ENCODE results near the gene MESD.

The MESD gene

GRCh38 chr15:81006124-81006523 lies 16.5 kb upstream of the MESD start:
- H3K36me3 Mint-ChIP-seq (ENCODE audit: low read depth): peaks cover 43% of the 10 kb centered on the region
- DNase-seq (ENCODE audit: low spot score): no peak
- no peak overlapping the region for H3K4me3 Mint-ChIP-seq
- H3K27me3 Mint-ChIP-seq (ENCODE audit: low read depth): no peaks in the 10 kb centered on the region
- H3K4me1 Mint-ChIP-seq (ENCODE audit: low read depth): peaks cover 35% of the 10 kb centered on the region
- H3K27ac Mint-ChIP-seq: no peak overlapping the region
- no peaks in the 10 kb centered on the region for H3K9me3 Mint-ChIP-seq

GRCh38 chr15:81003097-81003350 lies 13.4 kb upstream of the MESD start:
- Mint-ChIP-seq H3K36me3 (ENCODE audit: low read depth) (peaks cover 45% of the 10 kb centered on the region), H3K4me3 (peak overlapping the region; percentile 81), H3K27ac (no peak overlapping the region), H3K4me1 (ENCODE audit: low read depth) (peaks cover 44% of the 10 kb centered on the region), H3K27me3 (ENCODE audit: low read depth) (no peaks in the 10 kb centered on the region), H3K9me3 (no peaks in the 10 kb centered on the region)
- DNase-seq (ENCODE audit: low spot score): no peak

GRCh38 chr15:81002331-81003096 lies 12.9 kb upstream of the MESD start:
- H3K27ac Mint-ChIP-seq: peak overlapping the region; percentile 55

GRCh38 chr15:81002009-81002330 lies 12.4 kb upstream of the MESD start:
- Mint-ChIP-seq H3K4me3 (peak overlapping the region; percentile 82), H3K9me3 (peaks cover 7% of the 10 kb centered on the region), H3K36me3 (ENCODE audit: low read depth) (peaks cover 48% of the 10 kb centered on the region), H3K27ac (peak overlapping the region; percentile 73), H3K27me3 (ENCODE audit: low read depth) (no peaks in the 10 kb centered on the region), H3K4me1 (ENCODE audit: low read depth) (peaks cover 48% of the 10 kb centered on the region)
- no peak for DNase-seq (ENCODE audit: low spot score)

More at GRCh38 chr15:81002331-81003096, 12.9 kb upstream of the MESD start:
- H3K4me1 Mint-ChIP-seq (ENCODE audit: low read depth): peaks cover 46% of the 10 kb centered on the region
- H3K4me3 Mint-ChIP-seq: peak overlapping the region; percentile 71
- no peaks in the 10 kb centered on the region for H3K27me3 Mint-ChIP-seq (ENCODE audit: low read depth)
- H3K9me3 Mint-ChIP-seq: peaks cover 2% of the 10 kb centered on the region
- DNase-seq (ENCODE audit: low spot score): no peak
- peaks cover 46% of the 10 kb centered on the region for H3K36me3 Mint-ChIP-seq (ENCODE audit: low read depth)

GRCh38 chr15:81001152-81002008 lies 11.8 kb upstream of the MESD start:
- Mint-ChIP-seq H3K4me3 (peak overlapping the region; percentile 99), H3K36me3 (ENCODE audit: low read depth) (peaks cover 44% of the 10 kb centered on the region), H3K4me1 (ENCODE audit: low read depth) (peaks cover 48% of the 10 kb centered on the region), H3K27ac (peak overlapping the region; percentile 79), H3K9me3 (peaks cover 7% of the 10 kb centered on the region), H3K27me3 (ENCODE audit: low read depth) (no peaks in the 10 kb centered on the region)
- peak; percentile 46 for DNase-seq (ENCODE audit: low spot score)

- peaks cover 12% of the 10 kb centered on the region for H3K9me3 Mint-ChIP-seq
- DNase-seq (ENCODE audit: low spot score): peak; percentile 89
- peak within 1 kb of the TSS; percentile 99 for H3K4me3 Mint-ChIP-seq
- H3K27ac Mint-ChIP-seq: peak within 1 kb of the TSS; percentile 97
- peaks cover 43% of the 10 kb centered on the region for H3K36me3 Mint-ChIP-seq (ENCODE audit: low read depth)
- H3K4me1 Mint-ChIP-seq (ENCODE audit: low read depth): peaks cover 54% of the 10 kb centered on the region
- H3K27me3 Mint-ChIP-seq (ENCODE audit: low read depth): no peaks in the 10 kb centered on the region
Measured at GRCh38 chr15:81000624-81001151, 11.1 kb upstream of the MESD start, which contains the start of gene TLNRD1. Gene TLNRD1, plus strand, starts transcription at chr15:81000923. Its CDS starts 1,349 bp downstream, at chr15:81002272.

- Mint-ChIP-seq H3K4me3 (peak overlapping the region; percentile 99), H3K27ac (peak overlapping the region; percentile 97), H3K4me1 (ENCODE audit: low read depth) (peaks cover 50% of the 10 kb centered on the region), H3K27me3 (ENCODE audit: low read depth) (no peaks in the 10 kb centered on the region), H3K9me3 (peaks cover 12% of the 10 kb centered on the region), H3K36me3 (ENCODE audit: low read depth) (peaks cover 38% of the 10 kb centered on the region)
- peak; percentile 9 for DNase-seq (ENCODE audit: low spot score)
Measured at GRCh38 chr15:81000144-81000623, 10.6 kb upstream of the MESD start.

- Mint-ChIP-seq H3K27ac (peak overlapping the region; percentile 97), H3K9me3 (peaks cover 12% of the 10 kb centered on the region), H3K27me3 (ENCODE audit: low read depth) (no peaks in the 10 kb centered on the region), H3K4me3 (peak overlapping the region; percentile 99), H3K4me1 (ENCODE audit: low read depth) (peaks cover 46% of the 10 kb centered on the region), H3K36me3 (ENCODE audit: low read depth) (peaks cover 32% of the 10 kb centered on the region)
- peak; percentile 65 for DNase-seq (ENCODE audit: low spot score)
Measured at GRCh38 chr15:80999623-81000036, 10.0 kb upstream of the MESD start.

- peak overlapping the region; percentile 18 for H3K4me3 Mint-ChIP-seq
- H3K9me3 Mint-ChIP-seq: peaks cover 12% of the 10 kb centered on the region
- peaks cover 18% of the 10 kb centered on the region for H3K36me3 Mint-ChIP-seq (ENCODE audit: low read depth)
Measured at GRCh38 chr15:80998251-80998650, 8.6 kb upstream of the MESD start.

GRCh38 chr15:80997692-80998091 lies 8.1 kb upstream of the MESD start:
- peaks cover 12% of the 10 kb centered on the region for H3K9me3 Mint-ChIP-seq
- no peak for DNase-seq (ENCODE audit: low spot score)
- H3K27me3 Mint-ChIP-seq (ENCODE audit: low read depth): no peaks in the 10 kb centered on the region
- no peak overlapping the region for H3K27ac Mint-ChIP-seq
- no peak overlapping the region for H3K4me3 Mint-ChIP-seq
- H3K36me3 Mint-ChIP-seq (ENCODE audit: low read depth): peaks cover 18% of the 10 kb centered on the region
- peaks cover 32% of the 10 kb centered on the region for H3K4me1 Mint-ChIP-seq (ENCODE audit: low read depth)

More at GRCh38 chr15:80998251-80998650, 8.6 kb upstream of the MESD start:
- Mint-ChIP-seq H3K27ac (peak overlapping the region; percentile 74), H3K27me3 (ENCODE audit: low read depth) (no peaks in the 10 kb centered on the region), H3K4me1 (ENCODE audit: low read depth) (peaks cover 34% of the 10 kb centered on the region)
- no peak for DNase-seq (ENCODE audit: low spot score)

- Mint-ChIP-seq H3K9me3 (peaks cover 12% of the 10 kb centered on the region), H3K27ac (no peak overlapping the region), H3K4me1 (ENCODE audit: low read depth) (peaks cover 46% of the 10 kb centered on the region), H3K36me3 (ENCODE audit: low read depth) (peaks cover 14% of the 10 kb centered on the region), H3K4me3 (no peak overlapping the region), H3K27me3 (ENCODE audit: low read depth) (no peaks in the 10 kb centered on the region)
- no peak for DNase-seq (ENCODE audit: low spot score)
Measured at GRCh38 chr15:80996247-80996646, 6.6 kb upstream of the MESD start.

GRCh38 chr15:80992441-80992840 lies 2.8 kb upstream of the MESD start:
- H3K4me1 Mint-ChIP-seq (ENCODE audit: low read depth): peaks cover 43% of the 10 kb centered on the region
- no peak for DNase-seq (ENCODE audit: low spot score)

GRCh38 chr15:80992006-80992405 lies 2.4 kb upstream of the MESD start:
- Mint-ChIP-seq H3K27me3 (ENCODE audit: low read depth) (no peaks in the 10 kb centered on the region), H3K4me3 (no peak overlapping the region), H3K27ac (no peak overlapping the region), H3K9me3 (peaks cover 5% of the 10 kb centered on the region), H3K4me1 (ENCODE audit: low read depth) (peaks cover 40% of the 10 kb centered on the region), H3K36me3 (ENCODE audit: low read depth) (peaks cover 18% of the 10 kb centered on the region)
- no peak for DNase-seq (ENCODE audit: low spot score)

More at GRCh38 chr15:80992441-80992840, 2.8 kb upstream of the MESD start:
- H3K4me3 Mint-ChIP-seq: no peak overlapping the region
- H3K36me3 Mint-ChIP-seq (ENCODE audit: low read depth): peaks cover 20% of the 10 kb centered on the region
- H3K27ac Mint-ChIP-seq: no peak overlapping the region
- H3K9me3 Mint-ChIP-seq: peaks cover 10% of the 10 kb centered on the region
- no peaks in the 10 kb centered on the region for H3K27me3 Mint-ChIP-seq (ENCODE audit: low read depth)

- Mint-ChIP-seq H3K36me3 (ENCODE audit: low read depth) (peaks cover 21% of the 10 kb centered on the region), H3K27ac (peak overlapping the region; percentile 64), H3K4me1 (ENCODE audit: low read depth) (peaks cover 44% of the 10 kb centered on the region), H3K9me3 (peaks cover 5% of the 10 kb centered on the region), H3K4me3 (peak overlapping the region; percentile 96), H3K27me3 (ENCODE audit: low read depth) (no peaks in the 10 kb centered on the region)
- peak; percentile 29 for DNase-seq (ENCODE audit: low spot score)
Measured at GRCh38 chr15:80991421-80991820, 1.8 kb upstream of the MESD start.

All from T-helper 2 cell treated with Interferon-gamma antibody and Interleukin-4, amounts not matched to agents 5 μg/mL and 100 μg/mL, for 36 hours (primary cell).